Body of pancreas (tissue), 4 donors: ENCODE results near the gene RHBDD3.

Experiments used
- CTCF ChIP-seq, 7 experiments: fragments of 450-650 bp in 4 of 7; fragments of 200-600 bp in 3 of 7; sonication (generic) in 3 of 7; IDR thresholded peaks; one replicate each; pipeline ENCODE4 v1.5.1; 2016 to 2019; ENCODE audit warnings: antibody characterized with exemption in 7 of 7
- POLR2A ChIP-seq, 3 donors: fragments of 450-650 bp; IDR thresholded peaks; one replicate each; pipeline ENCODE4 v1.6.1; 2016; ENCODE audit warnings: antibody characterized with exemption in 3 of 3, mild to moderate bottlenecking in 2 of 3

GRCh38 chr22:29219881-29220670 is 47.7 kb downstream of the RHBDD3 start:
- TF ChIP-seq CTCF (IDR thresholded peaks at IDR 0.05) (no peak), POLR2A (IDR thresholded peaks at IDR 0.05) (no peak)
